ENCODE data around the gene ERG.

The ERG gene

GRCh38 chr21:38498057-38498833 is at the start of gene ERG:
ERG (minus strand) TSS chr21:38498477; CDS start chr21:38498380, 97 bp downstream.
- no peak for DNase-seq (ENCODE audit: low read depth in 2 of 2)

- no peak for DNase-seq (ENCODE audit: low read depth in 2 of 2)
Observed at GRCh38 chr21:38544661-38545060, 46.4 kb upstream of the ERG start.

- no peak for DNase-seq (ENCODE audit: low read depth in 2 of 2)
Observed at GRCh38 chr21:38542263-38542662, 44.0 kb upstream of the ERG start.

- no peak for DNase-seq (ENCODE audit: low read depth in 2 of 2)
Observed at GRCh38 chr21:38538353-38538752, 40.1 kb upstream of the ERG start.

- DNase-seq (ENCODE audit: low read depth in 2 of 2) = no peak
Observed at GRCh38 chr21:38534591-38534990, 36.3 kb upstream of the ERG start.

GRCh38 chr21:38533887-38534286 is 35.6 kb upstream of the ERG start:
- no peak for DNase-seq (ENCODE audit: low read depth in 2 of 2)

- no peak for DNase-seq (ENCODE audit: low read depth in 2 of 2)
Observed at GRCh38 chr21:38531591-38531990, 33.3 kb upstream of the ERG start.

GRCh38 chr21:38531039-38531541 is 32.8 kb upstream of the ERG start:
- no peak for DNase-seq (ENCODE audit: low read depth in 2 of 2)

- no peak for DNase-seq (ENCODE audit: low read depth in 2 of 2)
Observed at GRCh38 chr21:38527737-38528136, 29.5 kb upstream of the ERG start.

GRCh38 chr21:38525454-38525853 is 27.2 kb upstream of the ERG start:
- no peak for DNase-seq (ENCODE audit: low read depth in 2 of 2)

- no peak for DNase-seq (ENCODE audit: low read depth in 2 of 2)
Observed at GRCh38 chr21:38524168-38525153, 26.2 kb upstream of the ERG start.

- DNase-seq (ENCODE audit: low read depth in 2 of 2) = no peak
Observed at GRCh38 chr21:38520511-38520910, 22.2 kb upstream of the ERG start.

GRCh38 chr21:38511662-38512243 is 13.5 kb upstream of the ERG start:
- DNase-seq (ENCODE audit: low read depth in 2 of 2) = no peak

- no peak for DNase-seq (ENCODE audit: low read depth in 2 of 2)
Observed at GRCh38 chr21:38511198-38511597, 12.9 kb upstream of the ERG start.

- no peak for DNase-seq (ENCODE audit: low read depth in 2 of 2)
Observed at GRCh38 chr21:38507374-38507942, 9.2 kb upstream of the ERG start.

- DNase-seq (ENCODE audit: low read depth in 2 of 2) = no peak
Observed at GRCh38 chr21:38506661-38507281, 8.5 kb upstream of the ERG start.

- DNase-seq (ENCODE audit: low read depth in 2 of 2) = no peak
Observed at GRCh38 chr21:38505654-38506523, 7.6 kb upstream of the ERG start.

GRCh38 chr21:38504066-38504465 is 5.8 kb upstream of the ERG start:
- DNase-seq (ENCODE audit: low read depth in 2 of 2) = no peak

- DNase-seq (ENCODE audit: low read depth in 2 of 2) = no peak
Observed at GRCh38 chr21:38503583-38503982, 5.3 kb upstream of the ERG start.

GRCh38 chr21:38500073-38500472 is 1.8 kb upstream of the ERG start:
- DNase-seq (ENCODE audit: low read depth in 2 of 2) = no peak

Data from stimulated activated CD4-positive, alpha-beta T cell treated with anti-CD3 and anti-CD28 coated beads, Interleukin-12 subunit alpha, Interleukin-12 subunit beta, amount 100 ng/mL, for 24 hours (primary cell).